GM18868 (cell line): ENCODE data around the gene CDHR1.
"Not testable (repeated sequence)": the region's sequence is repeated elsewhere in the genome, so short reads cannot be mapped to it uniquely, and the experiment has no call there.

Experiments
- ATAC-seq: cut with Tn5 transposase; IDR thresholded peaks from one replicate; pipeline ENCODE4 v1.9.1; 2021; ENCODE audit warnings: mild to moderate bottlenecking, moderate library complexity; ENCODE audit not compliant: unreplicated experiment

CDHR1 gene

DNA sequence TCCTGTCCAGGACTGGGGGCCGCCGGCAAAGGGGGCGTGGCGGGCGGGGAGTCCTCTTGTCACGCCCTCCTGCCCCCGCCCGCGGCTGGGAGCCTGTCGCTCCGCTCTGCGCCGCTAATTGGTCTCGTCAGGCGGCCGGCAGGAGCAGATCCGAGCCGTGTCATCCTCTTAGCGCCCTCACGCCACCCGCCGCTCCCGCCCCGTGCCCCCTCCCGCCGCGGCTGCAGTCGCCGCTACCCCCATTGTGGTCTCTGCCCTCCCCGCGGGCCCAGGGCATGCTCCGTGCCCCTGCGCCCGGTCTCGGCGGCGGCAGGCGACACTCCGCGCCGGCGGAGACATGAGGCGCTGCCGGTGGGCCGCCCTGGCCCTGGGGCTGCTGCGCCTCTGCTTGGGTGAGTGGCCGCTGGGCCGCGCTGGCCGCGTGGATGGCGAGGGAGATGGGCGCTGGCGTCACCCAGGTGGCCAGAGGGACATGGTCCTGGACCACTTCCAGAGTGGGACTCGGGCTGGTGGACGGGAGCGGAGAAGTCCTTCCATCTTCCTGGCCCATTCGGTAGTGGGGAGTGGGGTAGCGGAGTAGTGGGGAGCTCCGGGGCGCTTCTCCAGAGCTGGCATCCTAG is at the start of gene CDHR1:
Gene CDHR1 (plus strand): TSS at position 114 of the 620 bp plus-strand sequence. CDS start 224 bp downstream, at position 338.
- ATAC-seq: peak; percentile 62

DNA sequence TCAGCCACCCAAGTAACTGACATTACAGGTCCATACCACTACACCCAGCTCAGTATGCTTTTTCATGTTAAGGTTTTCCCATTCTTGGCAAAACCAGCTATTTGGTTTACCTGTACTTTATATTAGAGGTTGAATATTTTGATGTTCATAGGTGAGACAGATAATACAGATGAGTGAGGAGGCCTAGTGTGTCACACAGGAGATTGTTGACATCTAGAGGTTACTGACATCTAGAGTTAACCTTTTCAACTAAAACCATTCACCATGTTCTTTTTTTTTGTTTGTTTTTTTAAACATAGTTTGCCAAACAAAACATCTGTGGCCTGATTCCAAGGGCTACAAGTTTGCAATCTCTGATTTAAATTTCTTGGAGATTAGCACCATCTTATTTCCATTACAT is 47.0 kb upstream of the CDHR1 start:
- ATAC-seq: no peak

DNA sequence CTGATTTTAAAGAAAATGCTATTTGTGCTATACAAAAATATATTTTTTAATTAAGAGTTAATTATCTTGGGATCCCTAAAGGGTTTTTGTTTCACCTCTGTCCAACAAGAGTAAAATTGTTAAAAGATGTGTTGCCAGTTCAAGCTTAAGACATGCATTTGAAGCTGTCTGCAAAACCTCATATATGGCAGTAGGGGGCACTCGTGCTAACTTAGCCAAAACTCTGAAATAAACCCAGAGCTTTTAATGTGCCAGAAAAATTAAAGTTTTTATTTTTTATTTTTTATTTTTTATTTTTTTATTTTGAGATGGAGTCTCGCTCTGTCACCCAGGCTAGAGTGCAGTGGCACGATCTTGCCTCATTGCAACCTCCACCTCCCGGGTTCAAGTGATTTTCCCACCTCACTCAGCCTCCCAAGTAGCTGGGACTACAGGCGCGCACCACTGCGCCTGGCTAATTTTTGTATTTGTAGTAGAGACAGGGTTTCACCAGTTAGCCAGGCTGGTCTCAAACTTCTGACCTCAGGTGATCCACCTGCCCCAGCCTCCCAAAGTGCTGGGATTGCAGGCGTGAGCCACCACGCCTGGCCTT is 46.2 kb upstream of the CDHR1 start:
- peak; percentile 86 for ATAC-seq

GRCh38 chr10:84149854-84150253 is 44.5 kb upstream of the CDHR1 start:
- ATAC-seq: no peak

DNA sequence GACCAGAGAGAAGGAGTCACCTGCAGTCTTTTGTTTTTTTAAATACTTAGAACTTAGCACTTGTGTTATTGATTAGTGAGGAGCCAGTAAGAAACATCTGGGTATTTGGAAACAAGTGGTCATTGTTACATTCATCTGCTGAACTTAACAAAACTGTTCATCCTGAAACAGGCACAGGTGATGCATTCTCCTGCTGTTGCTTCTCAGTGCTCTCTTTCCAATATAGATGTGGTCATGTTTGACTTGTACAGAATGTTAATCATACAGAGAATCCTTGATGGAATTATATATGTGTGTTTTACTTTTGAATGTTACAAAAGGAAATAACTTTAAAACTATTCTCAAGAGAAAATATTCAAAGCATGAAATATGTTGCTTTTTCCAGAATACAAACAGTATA is 41.6 kb upstream of the CDHR1 start:
- no peak for ATAC-seq

- ATAC-seq: no peak
Measured at GRCh38 chr10:84155521-84155920, 38.8 kb upstream of the CDHR1 start.

DNA sequence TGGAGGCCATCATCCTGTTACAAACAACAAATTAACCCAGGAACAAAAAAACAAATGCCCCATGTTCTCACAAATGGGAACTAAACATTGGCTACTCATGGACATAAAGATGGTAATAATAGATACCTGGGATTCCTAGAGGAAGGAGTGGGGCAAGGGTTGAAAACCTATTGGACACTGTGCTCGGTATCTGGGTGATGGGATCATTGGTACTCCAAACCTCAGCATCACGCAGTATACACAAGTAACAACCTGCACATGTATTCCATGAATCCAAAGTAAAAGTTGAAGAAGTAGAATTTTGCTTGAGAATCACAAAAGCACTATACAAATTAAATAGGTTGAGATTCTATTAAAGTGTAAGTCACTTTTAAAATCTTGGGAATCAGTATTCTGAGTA is 38.3 kb upstream of the CDHR1 start:
- no peak for ATAC-seq

- peak; percentile 50 for ATAC-seq
Measured at GRCh38 chr10:84156768-84157167, 37.6 kb upstream of the CDHR1 start.

GRCh38 chr10:84158061-84158460 is 36.3 kb upstream of the CDHR1 start:
- ATAC-seq: no peak

- ATAC-seq: no peak
Measured at GRCh38 chr10:84158550-84158949, 35.8 kb upstream of the CDHR1 start.

GRCh38 chr10:84159076-84159685 is 35.2 kb upstream of the CDHR1 start:
- no peak for ATAC-seq

DNA sequence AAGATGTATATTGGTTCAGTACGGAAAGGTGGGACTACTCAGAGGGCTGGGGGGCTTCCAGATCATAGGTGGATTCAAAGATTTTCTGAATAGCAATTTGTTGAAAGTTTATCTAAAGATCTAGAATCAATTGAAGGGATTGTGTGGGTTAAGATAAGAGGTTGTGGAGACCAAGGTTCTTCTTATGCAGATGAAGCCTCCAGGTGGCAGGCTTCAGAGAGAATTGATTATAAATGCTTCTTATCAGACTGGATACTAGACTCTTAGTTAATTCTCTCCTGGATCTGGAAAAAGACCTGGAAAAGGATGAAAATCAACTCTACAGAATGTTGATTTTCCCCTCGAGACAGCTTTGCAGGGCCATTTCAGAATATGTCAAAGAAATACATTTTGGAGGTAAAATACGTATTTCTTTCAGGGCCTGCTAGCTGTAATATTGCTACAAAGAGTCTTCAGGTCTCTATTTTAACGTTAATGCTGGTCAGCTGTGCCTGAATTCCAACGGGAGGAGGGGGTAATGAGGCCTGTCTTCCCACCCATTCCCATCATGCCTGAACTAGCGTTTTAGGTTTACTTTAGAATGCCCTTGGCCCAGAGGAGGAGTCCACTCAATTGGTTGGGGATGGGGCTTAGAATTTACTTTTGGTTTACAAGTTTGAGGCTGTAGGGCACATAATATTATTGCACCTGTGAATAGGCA is 33.5 kb upstream of the CDHR1 start:
- ATAC-seq: no peak

DNA sequence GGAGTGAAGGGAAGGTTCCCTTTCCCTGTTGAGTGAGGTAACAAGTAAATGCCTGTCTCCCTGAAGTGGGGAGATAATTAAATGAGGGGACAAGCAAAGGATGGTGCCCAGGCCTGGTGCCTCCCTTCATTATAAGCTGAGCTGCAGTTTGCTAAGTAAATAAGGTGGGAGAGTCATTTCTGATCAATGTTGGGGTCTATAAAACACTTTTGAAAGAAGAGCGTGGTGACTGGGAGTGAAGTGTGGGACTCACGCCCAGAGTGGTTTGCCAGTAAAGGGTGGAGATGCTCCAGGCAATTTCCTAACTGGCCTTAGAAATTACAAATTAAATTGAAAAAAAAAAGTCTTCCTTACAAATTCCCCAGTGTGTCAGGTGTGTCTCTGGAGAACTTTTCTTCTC is 30.3 kb upstream of the CDHR1 start:
- ATAC-seq: no peak

DNA sequence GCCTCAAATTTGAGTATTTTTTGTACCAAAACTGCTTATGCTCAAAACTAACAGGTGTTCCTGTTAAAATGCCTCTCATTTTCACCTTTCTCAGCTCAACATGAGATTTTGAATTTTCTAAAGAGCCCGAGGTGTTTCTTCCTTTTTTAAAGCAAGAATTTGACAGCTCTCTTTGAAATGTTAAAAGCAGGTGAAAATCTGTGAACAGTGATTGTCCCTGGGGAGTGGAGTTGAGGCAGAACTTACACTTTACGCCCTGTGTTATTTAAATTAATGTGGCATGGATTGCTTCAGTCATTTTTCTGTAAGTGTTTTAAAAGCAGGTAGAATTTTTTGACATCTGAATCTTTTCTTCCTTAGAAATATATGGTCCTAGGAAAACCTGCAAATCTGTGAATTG is 29.9 kb upstream of the CDHR1 start:
- ATAC-seq: no peak

DNA sequence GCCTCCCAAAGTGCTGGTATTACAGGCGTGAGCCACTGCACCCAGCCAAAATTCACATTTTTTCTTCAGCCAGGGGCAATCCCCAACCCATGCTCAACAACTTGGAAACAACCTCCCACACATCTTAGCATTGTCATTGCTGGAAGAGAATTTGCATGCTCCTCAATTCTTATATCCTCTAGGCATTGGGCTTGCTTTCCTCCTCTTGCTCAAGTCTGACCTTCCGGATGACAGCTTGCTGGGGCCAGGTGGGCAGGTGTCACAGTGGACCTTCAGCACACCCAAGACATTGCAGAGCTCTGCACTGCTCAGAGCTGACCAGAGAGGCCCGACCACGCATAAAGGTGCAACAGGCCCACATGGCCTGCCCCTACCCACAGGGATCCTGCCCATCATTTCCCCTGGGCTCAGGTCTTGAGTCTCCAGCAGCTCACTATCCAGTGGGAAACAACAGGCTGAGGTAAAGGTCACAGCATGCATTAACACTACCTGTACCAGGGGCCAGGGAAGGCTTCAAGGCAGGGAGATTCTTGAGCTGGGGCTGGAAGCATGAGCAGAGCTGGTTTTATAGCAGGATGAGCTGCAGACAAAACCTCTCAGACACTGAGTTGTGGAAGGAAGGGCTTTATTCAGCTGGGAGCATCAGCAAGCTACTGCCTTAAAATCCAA is 27.6 kb upstream of the CDHR1 start:
- peak; percentile 39 for ATAC-seq

DNA sequence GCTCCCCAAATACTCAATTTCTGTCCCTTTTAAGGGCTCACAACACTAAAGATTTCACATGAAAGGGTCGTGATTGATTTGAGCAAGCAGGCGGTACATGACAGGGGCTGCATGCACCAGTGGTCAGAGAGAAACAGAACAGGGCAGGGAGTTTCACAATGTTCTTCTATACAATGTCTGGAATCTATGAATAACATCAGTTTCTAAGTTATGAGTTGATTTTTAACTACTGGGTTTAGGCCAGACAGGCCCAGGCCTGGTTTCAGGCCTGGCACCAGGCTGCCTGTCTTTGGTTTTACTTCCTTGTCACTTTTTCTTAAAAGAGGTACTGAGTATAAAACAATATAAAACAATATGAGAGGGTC is 27.1 kb upstream of the CDHR1 start:
- peak; percentile 5 for ATAC-seq

DNA sequence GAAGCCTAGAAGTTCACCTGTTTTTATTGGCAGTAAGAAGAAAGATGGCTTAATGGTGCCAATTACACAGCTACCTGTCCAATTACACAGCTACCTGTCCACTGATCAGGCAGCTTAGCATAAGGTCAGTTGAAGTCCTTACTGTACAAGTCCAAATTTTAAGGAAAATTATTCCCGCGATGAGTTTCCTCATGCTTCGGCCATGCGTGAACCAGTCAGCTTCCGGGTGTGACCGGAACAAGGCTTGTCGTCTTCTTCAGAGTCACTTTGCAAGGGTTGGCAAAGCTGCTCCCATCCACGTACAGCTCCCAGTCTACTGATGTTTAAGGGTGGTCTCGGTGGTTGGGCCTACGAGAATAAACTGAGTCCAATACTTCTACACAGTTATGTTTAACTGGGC is 26.0 kb upstream of the CDHR1 start:
- ATAC-seq: not testable (repeated sequence)

DNA sequence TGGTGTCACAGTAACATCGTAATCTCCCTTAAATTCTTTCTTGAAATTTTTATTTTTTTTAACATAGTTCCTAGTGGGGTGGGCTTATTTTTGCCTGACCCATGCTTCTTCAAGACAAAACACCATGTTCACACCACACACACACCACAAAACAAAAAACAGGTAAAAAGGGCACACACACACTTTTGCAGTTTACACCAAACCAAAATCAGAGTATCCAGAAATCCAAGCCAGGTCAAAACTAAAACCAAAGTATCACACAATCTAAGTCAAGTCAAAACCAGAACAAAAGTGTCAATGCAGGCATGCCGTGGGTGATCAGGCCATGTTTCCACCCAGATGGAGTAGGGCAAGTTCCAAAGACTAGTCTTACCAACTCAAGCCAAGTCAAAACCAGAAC is 23.1 kb upstream of the CDHR1 start:
- not testable (repeated sequence) for ATAC-seq

DNA sequence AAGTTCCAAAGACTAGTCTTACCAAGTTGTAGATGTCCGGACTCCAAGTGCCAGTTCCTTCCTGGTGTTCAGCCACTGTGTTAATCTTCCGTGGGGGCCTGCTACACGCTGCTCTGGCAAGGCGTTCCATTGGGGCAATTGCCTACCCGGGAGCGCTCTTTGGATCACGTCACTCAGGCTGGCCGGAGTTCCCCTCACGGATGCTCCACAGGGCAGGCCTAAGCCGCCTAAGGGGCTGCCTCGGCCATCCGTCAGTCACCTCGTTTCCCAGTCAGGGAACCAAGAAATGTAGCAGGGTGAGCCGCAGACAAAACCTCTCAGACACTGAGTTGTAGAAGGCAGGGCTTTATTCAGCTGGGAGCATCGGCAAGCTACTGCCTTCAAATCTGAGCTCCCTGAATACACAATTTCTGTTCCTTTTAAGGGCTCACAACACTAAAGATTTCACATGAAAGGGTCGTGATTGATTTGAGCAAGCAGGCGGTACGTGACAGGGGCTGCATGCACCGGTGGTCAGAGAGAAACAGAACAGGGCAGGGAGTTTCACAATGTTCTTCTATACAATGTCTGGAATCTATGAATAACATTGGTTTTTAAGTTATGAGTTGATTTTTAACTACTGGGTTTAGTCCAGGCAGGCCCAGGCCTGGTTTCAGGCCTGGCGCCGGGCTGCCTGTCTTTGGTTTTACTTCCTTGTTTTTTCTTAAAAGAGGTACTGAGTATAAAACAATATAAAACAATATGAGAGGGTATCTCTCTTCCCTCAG is 22.5 kb upstream of the CDHR1 start:
- ATAC-seq: peak; percentile 56

GRCh38 chr10:84172467-84173356 is 21.6 kb upstream of the CDHR1 start:
- ATAC-seq: peak; percentile 61
